CD8-positive, alpha-beta memory T cell (primary cell): ENCODE results near the gene EHD3. TPM values are rescaled to one million over a fixed set of nuclear protein-coding genes. Genes with fewer than 3 reads are reported as not detected.

Experiments
- CTCF ChIA-PET: fragments of 350-600 bp; sonication (Branson Sonifier 250); formaldehyde crosslinking; loops from one replicate; lab custom pipeline; 2021; ENCODE audit warnings: antibody characterized with exemption; lab: Charles Lee
- POLR2A ChIA-PET: fragments of 350-600 bp; sonication (Branson Sonifier 250); formaldehyde crosslinking; loops from one replicate; lab custom pipeline; 2021; ENCODE audit warnings: antibody characterized with exemption; lab: Charles Lee
- DNase-seq, 5 donors: peaks; one replicate each; pipeline versions ENCODE4 v3.0.0 to v3.0.0-alpha.2; 2020 to 2022; ENCODE audit warnings: mixed read lengths in 1 of 5
- H3K27ac ChIP-seq: one replicate; pipeline ENCODE4 v1.7.0; 2013; ENCODE audit warnings: low read depth, mild to moderate bottlenecking, low read length, moderate library complexity
- H3K27me3 ChIP-seq: 2 replicates; pipeline ENCODE4 v1.7.0; 2013; ENCODE audit warnings: low read length, mild to moderate bottlenecking; ENCODE audit not compliant: insufficient read depth, poor library complexity, severe bottlenecking
- H3K36me3 ChIP-seq: 2 replicates; pipeline ENCODE4 v1.7.0; 2013; ENCODE audit warnings: mild to moderate bottlenecking, low read length, moderate library complexity; ENCODE audit not compliant: insufficient read depth
- H3K4me1 ChIP-seq: 2 replicates; pipeline ENCODE4 v1.7.0; 2013; ENCODE audit warnings: mild to moderate bottlenecking, low read length, moderate library complexity; ENCODE audit not compliant: insufficient read depth
- H3K4me3 ChIP-seq: 2 replicates; pipeline ENCODE4 v1.7.0; 2013; ENCODE audit warnings: mild to moderate bottlenecking, low read length
- H3K9me3 ChIP-seq: 2 replicates; pipeline ENCODE4 v1.7.0; 2013; ENCODE audit warnings: mild to moderate bottlenecking, low read length
- H3K27ac Mint-ChIP-seq, 8 donors: one replicate each; pipeline ENCODE4 v1.8.0; 2020 to 2021; ENCODE audit warnings: mixed read lengths in 8 of 8, mild to moderate bottlenecking in 6 of 8, inconsistent platforms in 3 of 8, moderate library complexity in 3 of 8
- H3K27me3 Mint-ChIP-seq, 2 donors: one replicate each; pipeline ENCODE4 v1.8.0; 2020 to 2021; ENCODE audit warnings: mixed read lengths in 2 of 2, mild to moderate bottlenecking in 1 of 2, moderate library complexity in 1 of 2
- H3K36me3 Mint-ChIP-seq, 3 donors: one replicate each; pipeline ENCODE4 v1.8.0; 2020 to 2021; ENCODE audit warnings: mixed read lengths in 3 of 3, inconsistent platforms in 1 of 3, mild to moderate bottlenecking in 1 of 3
- H3K4me1 Mint-ChIP-seq, 3 donors: one replicate each; pipeline ENCODE4 v1.8.0; 2020 to 2021; ENCODE audit warnings: mixed read lengths in 3 of 3, inconsistent platforms in 1 of 3, mild to moderate bottlenecking in 1 of 3
- H3K4me3 Mint-ChIP-seq, 7 donors: one replicate each; pipeline ENCODE4 v1.8.0; 2020 to 2021; ENCODE audit warnings: mixed read lengths in 7 of 7, mild to moderate bottlenecking in 6 of 7, moderate library complexity in 4 of 7, inconsistent platforms in 2 of 7
- H3K9me3 Mint-ChIP-seq, 5 donors: one replicate each; pipeline ENCODE4 v1.8.0; 2020 to 2022; ENCODE audit warnings: mixed read lengths in 5 of 5, mild to moderate bottlenecking in 3 of 5, moderate library complexity in 2 of 5, inconsistent platforms in 1 of 5
- polyA plus RNA-seq: library from polyadenylated mRNA; unstranded; fragments of 300-500 nt; fragmentation: Illumina TruSeq; gene quantifications from one replicate; pipeline ENCODE4 v1.2.3, GENCODE V29; 2021
- total RNA-seq, 2 experiments: library from RNA; stranded (reverse); gene quantifications; one replicate each; pipeline ENCODE4 v1.2.3, GENCODE V29; 2021

EHD3 gene
- total and polyA plus RNA-seq, 3 experiments from 2014 or later, result 2.3 to 4.3 (median 2.3) TPM

DNA sequence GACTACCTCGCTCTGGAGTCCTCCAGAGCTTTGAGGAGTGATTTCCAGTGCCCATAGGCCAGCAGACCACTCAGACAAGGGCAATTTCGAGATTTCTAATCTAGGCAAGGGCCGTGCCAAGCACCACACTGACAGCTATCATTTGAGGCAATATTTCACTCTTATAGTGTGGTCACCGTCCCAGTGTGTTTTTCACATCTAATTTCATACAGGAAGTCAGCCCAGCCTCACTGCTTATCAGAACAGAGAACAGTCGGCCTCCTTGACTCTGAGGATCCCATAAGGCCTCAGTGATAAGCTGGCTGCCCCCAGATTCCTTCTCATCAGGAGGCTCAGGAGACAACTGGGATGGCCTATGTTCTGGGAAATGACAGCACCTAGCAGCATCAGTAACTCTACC is 17.2 kb upstream of the EHD3 start:
- H3K27ac ChIP-seq, result no peak overlapping the region
- H3K4me3 Mint-ChIP-seq, result no peak overlapping the region
- H3K36me3 Mint-ChIP-seq, result peaks cover 0 to 8% (median 2%) of the 10 kb centered on the region in 3 donors
- H3K36me3 ChIP-seq, result no peaks in the 10 kb centered on the region
- ChIA-PET POLR2A (no interaction called here), CTCF (no interaction called here)
- peaks cover 0 to 10% (median 0%) of the 10 kb centered on the region in 3 donors for H3K4me1 Mint-ChIP-seq
- H3K4me3 ChIP-seq, result no peak overlapping the region
- no peaks in the 10 kb centered on the region for H3K9me3 ChIP-seq
- no peak overlapping the region for H3K27ac Mint-ChIP-seq
- H3K27me3 ChIP-seq, result no peaks in the 10 kb centered on the region
- no peaks in the 10 kb centered on the region for H3K9me3 Mint-ChIP-seq
- no peaks in the 10 kb centered on the region for H3K4me1 ChIP-seq
- peaks cover 0 to 18% of the 10 kb centered on the region in 2 donors for H3K27me3 Mint-ChIP-seq
- no peak for DNase-seq

DNA sequence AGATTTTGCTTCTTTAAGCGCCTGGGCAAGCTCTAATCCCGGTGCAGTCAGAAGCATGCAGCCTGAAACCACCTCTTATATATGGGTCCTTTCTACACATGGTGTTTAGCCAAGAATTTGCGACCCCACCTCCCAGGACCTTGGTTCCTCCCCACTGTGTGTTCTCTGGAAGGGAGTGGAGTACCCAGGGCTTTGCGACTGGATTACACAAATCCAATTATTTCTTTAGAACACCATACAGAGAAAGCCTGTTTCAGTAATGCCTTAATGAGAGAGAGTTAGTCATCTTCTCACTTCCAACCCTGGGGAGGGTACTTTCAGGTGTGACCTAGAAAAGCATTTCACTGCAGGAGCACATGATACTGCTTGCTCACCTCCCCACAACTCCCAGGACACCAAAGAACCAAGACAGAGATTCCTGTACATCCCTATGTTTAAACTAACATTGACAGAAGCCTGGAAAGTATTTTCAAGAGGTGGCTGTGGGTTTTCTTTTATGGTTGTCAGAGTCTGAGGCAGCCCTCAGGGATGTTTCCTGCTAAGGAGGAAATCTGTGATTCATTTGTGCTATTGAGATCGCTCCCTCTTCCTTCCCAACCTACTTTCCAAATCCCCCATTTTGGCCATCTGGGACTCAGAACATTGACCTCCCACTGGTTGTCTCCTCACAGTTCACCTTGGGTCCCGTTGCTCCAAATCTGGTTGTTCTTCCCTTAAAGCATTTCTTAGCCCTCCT is 16.3 kb upstream of the EHD3 start, which contains the start of gene CAPN14:
TSS of gene CAPN14 (minus strand) at position 51 of the 736 bp plus-strand sequence. CDS start 12,068 bp downstream, outside the sequence.
- CTCF ChIA-PET, result no interaction called here
- Mint-ChIP-seq H3K9me3 (no peaks in the 10 kb centered on the region), H3K27me3 (peaks cover under 1 to 24% of the 10 kb centered on the region in 2 donors), H3K4me3 (no peak within 1 kb of the TSS), H3K4me1 (peaks cover 0 to 10% (median 0%) of the 10 kb centered on the region in 3 donors), H3K27ac (peak within 1 kb of the TSS in 1 of 8 donors; percentile 83), H3K36me3 (peaks cover 0 to 8% (median 2%) of the 10 kb centered on the region in 3 donors)
- Histone ChIP-seq H3K4me1 (no peaks in the 10 kb centered on the region), H3K27me3 (no peaks in the 10 kb centered on the region), H3K36me3 (no peaks in the 10 kb centered on the region), H3K9me3 (no peaks in the 10 kb centered on the region), H3K4me3 (no peak within 1 kb of the TSS), H3K27ac (no peak within 1 kb of the TSS)
- POLR2A ChIA-PET, result no interaction called here
- DNase-seq, result no peak

DNA sequence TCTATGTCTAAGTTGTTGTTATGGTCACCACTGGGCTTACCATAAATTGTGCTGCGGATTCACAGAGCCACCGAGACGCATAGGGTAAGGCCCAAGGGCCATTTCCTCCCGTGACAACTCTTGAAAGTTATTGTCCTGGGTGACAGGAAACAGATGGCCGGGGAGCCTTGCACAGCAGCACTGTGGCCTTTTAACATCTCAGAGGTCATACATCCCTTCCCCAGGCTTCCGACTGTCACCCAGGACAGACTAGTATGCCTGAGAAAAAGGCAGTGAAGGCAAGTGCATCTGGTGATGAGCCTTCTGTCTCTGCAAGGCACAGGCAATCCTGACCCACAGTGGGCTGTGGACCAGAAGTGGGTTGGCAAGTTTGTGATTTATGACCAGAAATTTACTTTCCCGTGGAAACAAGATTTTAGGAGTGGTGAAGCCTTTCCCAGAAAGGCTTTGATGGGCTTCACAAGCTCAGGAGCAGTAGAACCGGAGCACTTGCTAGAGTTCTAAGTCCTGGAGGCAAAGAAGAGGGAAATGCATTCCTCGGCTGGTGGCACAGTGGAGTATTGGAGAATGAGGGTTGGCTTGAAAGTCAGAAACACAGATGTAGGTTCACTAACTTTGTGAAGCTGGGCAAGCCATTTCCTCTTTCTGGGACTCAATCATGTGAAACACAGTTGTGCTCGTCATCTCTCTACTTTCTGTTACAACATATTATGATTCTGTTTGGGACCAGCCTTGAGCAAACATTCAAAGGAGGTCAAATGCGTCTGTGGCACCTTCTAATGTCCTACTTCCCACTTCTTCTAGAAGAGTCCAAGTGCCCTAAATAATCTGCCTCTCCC is 14.6 kb upstream of the EHD3 start:
- no peak overlapping the region for H3K27ac ChIP-seq
- Mint-ChIP-seq H3K4me1 (peaks cover 0 to 3% (median 0%) of the 10 kb centered on the region in 3 donors), H3K4me3 (no peak overlapping the region), H3K27ac (peak overlapping the region in 1 of 8 donors; percentile 24), H3K36me3 (peaks cover 0 to 11% (median 2%) of the 10 kb centered on the region in 3 donors), H3K27me3 (peaks cover 11 to 39% of the 10 kb centered on the region in 2 donors), H3K9me3 (no peaks in the 10 kb centered on the region)
- no peaks in the 10 kb centered on the region for H3K36me3 ChIP-seq
- H3K4me3 ChIP-seq, result no peak overlapping the region
- H3K9me3 ChIP-seq, result no peaks in the 10 kb centered on the region
- no peaks in the 10 kb centered on the region for H3K4me1 ChIP-seq
- no peak for DNase-seq
- ChIA-PET POLR2A (no interaction called here), CTCF (no interaction called here)
- no peaks in the 10 kb centered on the region for H3K27me3 ChIP-seq

DNA sequence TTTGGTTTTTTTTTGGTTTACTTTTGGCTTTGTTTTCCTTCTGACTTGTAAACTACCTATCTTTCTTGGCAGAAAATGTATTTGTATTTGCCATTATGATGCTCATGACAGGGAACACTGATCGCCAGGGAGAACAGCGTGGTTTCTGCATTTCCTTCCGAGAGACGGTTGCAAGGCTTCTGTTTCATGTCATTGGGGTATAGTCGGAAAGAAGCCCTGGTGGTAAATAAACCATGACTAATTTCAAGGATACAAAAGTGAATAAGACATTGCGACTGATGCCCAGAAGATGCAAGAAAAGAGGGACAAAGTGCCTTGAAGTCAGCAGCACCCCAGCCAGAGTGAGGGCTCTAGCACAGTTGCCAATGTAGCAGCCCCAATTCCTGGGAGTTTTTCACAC is 12.4 kb upstream of the EHD3 start:
- Histone ChIP-seq H3K27ac (no peak overlapping the region), H3K4me3 (no peak overlapping the region), H3K9me3 (no peaks in the 10 kb centered on the region), H3K36me3 (no peaks in the 10 kb centered on the region), H3K4me1 (no peaks in the 10 kb centered on the region), H3K27me3 (no peaks in the 10 kb centered on the region)
- CTCF ChIA-PET, result no interaction called here
- Mint-ChIP-seq H3K9me3 (no peaks in the 10 kb centered on the region), H3K27me3 (peaks cover 11 to 42% of the 10 kb centered on the region in 2 donors), H3K4me3 (no peak overlapping the region), H3K4me1 (no peaks in the 10 kb centered on the region), H3K36me3 (peaks cover 0 to 11% (median 2%) of the 10 kb centered on the region in 3 donors), H3K27ac (no peak overlapping the region)
- DNase-seq, result no peak
- POLR2A ChIA-PET, result no interaction called here

DNA sequence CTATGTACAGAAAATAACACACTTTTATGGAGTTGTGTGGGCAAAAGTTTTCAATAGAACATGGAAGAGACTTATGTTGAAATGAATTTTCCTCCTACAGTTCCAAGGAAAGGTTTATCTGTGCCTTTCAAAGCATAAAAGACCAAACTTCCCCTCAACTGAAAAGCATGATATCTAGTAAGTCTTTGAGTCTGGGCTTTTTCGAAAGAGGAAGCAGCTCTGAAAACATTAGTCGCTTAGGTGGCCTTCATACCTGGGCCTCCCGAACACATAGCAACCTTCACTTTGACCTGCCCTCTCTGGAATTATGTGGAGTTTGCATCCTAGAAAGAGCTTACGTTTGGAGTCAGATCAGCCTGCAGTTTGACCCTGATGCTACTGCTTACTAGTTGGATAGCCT is 11.9 kb upstream of the EHD3 start:
- Histone ChIP-seq H3K4me1 (no peaks in the 10 kb centered on the region), H3K4me3 (no peak overlapping the region), H3K9me3 (no peaks in the 10 kb centered on the region), H3K27me3 (no peaks in the 10 kb centered on the region), H3K36me3 (no peaks in the 10 kb centered on the region), H3K27ac (no peak overlapping the region)
- Mint-ChIP-seq H3K9me3 (no peaks in the 10 kb centered on the region), H3K4me1 (no peaks in the 10 kb centered on the region), H3K27ac (no peak overlapping the region), H3K36me3 (peaks cover 0 to 11% (median 2%) of the 10 kb centered on the region in 3 donors), H3K4me3 (no peak overlapping the region), H3K27me3 (peaks cover 11 to 42% of the 10 kb centered on the region in 2 donors)
- CTCF ChIA-PET, result no interaction called here
- POLR2A ChIA-PET, result no interaction called here
- no peak for DNase-seq

DNA sequence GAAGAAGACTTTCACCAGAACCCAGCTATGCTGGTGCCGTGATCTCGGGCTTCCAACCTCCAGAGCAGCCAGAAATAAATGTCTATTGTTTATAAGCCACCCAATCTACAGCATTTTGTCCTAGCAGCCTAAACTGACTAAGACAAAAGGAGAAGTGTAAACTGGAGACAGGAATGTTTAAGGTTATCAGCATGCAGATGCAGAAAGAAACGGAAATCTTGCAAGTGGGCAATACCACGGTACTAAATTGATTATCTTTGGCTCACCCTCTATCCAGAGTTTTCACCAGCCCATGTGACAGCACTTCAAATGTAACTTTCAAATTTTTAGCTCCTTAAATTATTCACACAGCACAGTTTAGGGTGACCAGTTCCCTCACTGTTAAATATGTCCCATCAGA is 10.9 kb upstream of the EHD3 start:
- Mint-ChIP-seq H3K9me3 (no peaks in the 10 kb centered on the region), H3K4me3 (no peak overlapping the region), H3K27ac (peak overlapping the region in 1 of 8 donors; percentile 31), H3K27me3 (peaks cover 16 to 45% of the 10 kb centered on the region in 2 donors), H3K36me3 (peaks cover 0 to 11% (median 2%) of the 10 kb centered on the region in 3 donors), H3K4me1 (no peaks in the 10 kb centered on the region)
- no peaks in the 10 kb centered on the region for H3K4me1 ChIP-seq
- no peak overlapping the region for H3K4me3 ChIP-seq
- no peaks in the 10 kb centered on the region for H3K36me3 ChIP-seq
- no peaks in the 10 kb centered on the region for H3K27me3 ChIP-seq
- no peaks in the 10 kb centered on the region for H3K9me3 ChIP-seq
- ChIA-PET POLR2A (no interaction called here), CTCF (no interaction called here)
- DNase-seq, result no peak
- no peak overlapping the region for H3K27ac ChIP-seq

DNA sequence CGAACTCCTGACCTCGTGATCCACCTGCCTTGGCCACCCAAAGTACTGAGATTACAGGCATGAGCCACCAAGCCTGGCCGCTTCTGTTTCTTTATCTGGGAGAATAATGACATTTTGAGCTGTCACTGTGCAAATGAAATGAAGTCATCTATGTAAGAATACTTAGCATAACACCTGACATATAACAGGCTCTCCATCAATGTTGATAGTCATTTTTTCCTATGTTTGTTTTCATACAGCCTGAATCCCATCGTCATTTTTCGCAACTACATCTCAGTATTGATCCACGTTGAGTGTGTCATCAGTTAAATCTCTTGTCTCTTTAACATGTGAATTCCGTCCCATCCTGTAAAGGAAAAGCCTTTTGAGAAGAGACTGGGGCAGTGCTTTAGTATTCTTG is 10.2 kb upstream of the EHD3 start:
- no peak overlapping the region for H3K27ac Mint-ChIP-seq

DNA sequence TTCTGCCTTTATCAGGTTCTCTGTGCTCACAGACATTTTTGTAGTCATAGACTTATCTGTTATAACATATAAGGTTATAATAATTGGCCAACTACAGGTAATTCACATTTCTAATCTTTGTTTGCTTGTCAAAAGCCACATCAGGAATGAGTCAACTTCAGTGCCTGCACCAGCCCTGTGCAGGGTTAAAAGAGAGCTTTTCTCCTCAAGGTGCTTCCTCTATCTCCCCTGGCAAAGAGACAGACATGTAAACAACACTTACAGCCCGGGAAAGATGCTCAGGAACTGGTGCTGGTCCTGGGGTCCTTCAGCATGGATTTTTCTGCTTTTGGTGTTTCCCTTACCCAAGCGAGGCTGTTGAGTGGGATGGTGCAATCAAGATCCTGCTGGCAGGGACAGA is 7.7 kb upstream of the EHD3 start:
- peaks cover 0 to 3% (median 2%) of the 10 kb centered on the region in 3 donors for H3K36me3 Mint-ChIP-seq
- H3K4me3 ChIP-seq, result no peak overlapping the region
- H3K9me3 Mint-ChIP-seq, result no peaks in the 10 kb centered on the region
- no peaks in the 10 kb centered on the region for H3K4me1 ChIP-seq
- no peaks in the 10 kb centered on the region for H3K36me3 ChIP-seq
- DNase-seq, result no peak
- H3K9me3 ChIP-seq, result no peaks in the 10 kb centered on the region
- POLR2A ChIA-PET, result no interaction called here
- no peaks in the 10 kb centered on the region for H3K27me3 ChIP-seq
- H3K4me1 Mint-ChIP-seq, result no peaks in the 10 kb centered on the region
- CTCF ChIA-PET, result no interaction called here
- H3K27ac Mint-ChIP-seq, result peak overlapping the region in 1 of 8 donors; percentile 73
- peaks cover 25 to 31% of the 10 kb centered on the region in 2 donors for H3K27me3 Mint-ChIP-seq
- no peak overlapping the region for H3K27ac ChIP-seq
- no peak overlapping the region for H3K4me3 Mint-ChIP-seq

More for the DNA sequence above, 10.2 kb upstream of the EHD3 start:
- ChIA-PET CTCF (no interaction called here), POLR2A (no interaction called here)
- no peaks in the 10 kb centered on the region for H3K27me3 ChIP-seq
- Mint-ChIP-seq H3K4me1 (no peaks in the 10 kb centered on the region), H3K4me3 (no peak overlapping the region), H3K27me3 (peaks cover 16 to 45% of the 10 kb centered on the region in 2 donors), H3K36me3 (peaks cover 0 to 6% (median 2%) of the 10 kb centered on the region in 3 donors), H3K9me3 (no peaks in the 10 kb centered on the region)
- H3K36me3 ChIP-seq, result no peaks in the 10 kb centered on the region
- H3K9me3 ChIP-seq, result no peaks in the 10 kb centered on the region
- no peak for DNase-seq
- no peak overlapping the region for H3K4me3 ChIP-seq
- no peaks in the 10 kb centered on the region for H3K4me1 ChIP-seq
- no peak overlapping the region for H3K27ac ChIP-seq
